HepG2 (cell line): ENCODE data around the gene CASKIN2. TPM values are rescaled to one million over a fixed set of nuclear protein-coding genes. Genes with fewer than 3 reads are reported as not detected.
A peak's percentile ranks its signal among the peaks of the same experiment; 100 is the strongest.

Experiments
- ATF2 ChIP-seq: sonication (generic); formaldehyde crosslinking; IDR thresholded peaks from 2 replicates; pipeline ENCODE4 v1.4.0; 2020; ENCODE audit warnings: missing genetic modification reagents
- E2F5 ChIP-seq: sonication (generic); formaldehyde crosslinking; conservative IDR thresholded peaks from 2 replicates; pipeline ENCODE4 v1.4.0; 2020; ENCODE audit warnings: missing genetic modification reagents
- GABPB1 ChIP-seq: IDR thresholded peaks from 2 replicates; pipeline ENCODE4 v1.6.1; 2016; ENCODE audit warnings: mild to moderate bottlenecking, missing genetic modification reagents, moderate library complexity, missing compliant biosample characterization
- LBX2 ChIP-seq: sonication (generic); formaldehyde crosslinking; IDR thresholded peaks from 2 replicates; pipeline ENCODE4 v1.5.0; 2020; ENCODE audit warnings: missing genetic modification reagents, mild to moderate bottlenecking, borderline replicate concordance
- RERE ChIP-seq: IDR thresholded peaks from 2 replicates; pipeline ENCODE4 v1.6.1; 2016; ENCODE audit warnings: low read depth, missing genetic modification reagents, missing compliant biosample characterization
- SIX1 ChIP-seq: sonication (generic); formaldehyde crosslinking; IDR thresholded peaks from 2 replicates; pipeline ENCODE4 v1.4.0; 2020; ENCODE audit warnings: missing genetic modification reagents, borderline replicate concordance
- ZBTB10 ChIP-seq: sonication (generic); formaldehyde crosslinking; IDR thresholded peaks from 2 replicates; pipeline ENCODE4 v1.4.0; 2020; ENCODE audit warnings: missing genetic modification reagents, borderline replicate concordance
- ZBTB34 ChIP-seq: sonication (generic); formaldehyde crosslinking; IDR thresholded peaks from 2 replicates; pipeline ENCODE4 v1.8.0; 2022; ENCODE audit warnings: mild to moderate bottlenecking, missing genetic modification reagents
- ZNF276 ChIP-seq: sonication (generic); formaldehyde crosslinking; IDR thresholded peaks from 2 replicates; pipeline ENCODE4 v1.4.0; 2020; ENCODE audit warnings: mild to moderate bottlenecking, low read depth, missing genetic modification reagents
- ZNF557 ChIP-seq: sonication (generic); formaldehyde crosslinking; IDR thresholded peaks from 2 replicates; pipeline ENCODE4 v1.4.0; 2020; ENCODE audit warnings: missing genetic modification reagents
- ZNF615 ChIP-seq: sonication (generic); formaldehyde crosslinking; IDR thresholded peaks from 2 replicates; pipeline ENCODE4 v1.5.0; 2020; ENCODE audit warnings: mild to moderate bottlenecking, missing genetic modification reagents, borderline replicate concordance
- ZNF670 ChIP-seq: sonication (generic); formaldehyde crosslinking; IDR thresholded peaks from 2 replicates; pipeline ENCODE4 v1.8.0; 2022; ENCODE audit warnings: mild to moderate bottlenecking, missing genetic modification reagents, borderline replicate concordance
- polyA plus RNA-seq, 8 experiments: library from polyadenylated mRNA; depleted of rRNA in 3 of 8; stranded (reverse) in 7 of 8; unstranded in 1 of 8; fragments of >200 nt; fragmentation: Illumina TruSeq in 4 of 8; extraction: Trizol in 4 of 8; gene quantifications; 2 replicates each; pipeline versions ENCODE4 v1.2.1 to v1.2.3, GENCODE V29; 2011 to 2016; ENCODE audit warnings: low read depth in 4 of 8, missing spikeins in 1 of 8, mixed read lengths in 1 of 8; ENCODE audit not compliant: insufficient read depth in 1 of 8
- total RNA-seq, 5 experiments: library from RNA; depleted of rRNA; stranded (reverse); fragments of >200 nt; fragmentation: Illumina TruSeq; extraction: Trizol; gene quantifications; 2 replicates each; pipeline ENCODE4 v1.2.3, GENCODE V29; 2016; ENCODE audit warnings: low read depth in 1 of 5

Gene CASKIN2
- total and polyA plus RNA-seq, 2 of the 13 experiments (the other 11 are each of a cell fraction or from before 2014, with no cell fraction given) = 5.2 to 7.8 TPM

GRCh38 chr17:75515496-75516254 lies at the start of gene CASKIN2 (continued):
- TF ChIP-seq ZNF615 (peak; percentile 97), E2F5 (peak; percentile 88), RERE (peak; percentile 49; the same call in 1 of the 2 replicates), ZNF670 (peak; percentile 84; the same call in 1 of the 2 replicates), GABPB1 (CRISPR knock-in tag) (peak; percentile 88), ZNF557 (peak; percentile 72; the same call in 1 of the 2 replicates), ZBTB34 (CRISPR knock-in tag) (0 out of 2 replicates have a peak, but pooled peaks have one; percentile 49), SIX1 (CRISPR knock-in tag) (peak; percentile 26), ATF2 (CRISPR knock-in tag) (peak; percentile 78), ZNF276 (CRISPR knock-in tag) (peak; percentile 96), ZBTB10 (CRISPR knock-in tag) (peak; percentile 95), LBX2 (CRISPR knock-in tag) (peak; percentile 98)
